Epithelial cell of esophagus (primary cell): ENCODE measurements around the gene PCBP3.

Experiments
- DNase-seq: peaks from one replicate; pipeline ENCODE4 v3.0.0; 2010; ENCODE audit warnings: low read depth
- H3K4me3 ChIP-seq: 2 replicates; pipeline ENCODE4 v1.5.1; 2011; ENCODE audit warnings: mild to moderate bottlenecking, low read length, control low read depth
- TF ChIP-seq, protein P1 (sequence below): IDR thresholded peaks from 2 replicates; pipeline ENCODE4 v1.5.1; 2011; ENCODE audit warnings: low read depth, mild to moderate bottlenecking, low read length, control low read depth, inconsistent platforms; ENCODE audit not compliant: insufficient read depth; ENCODE audit errors: missing control alignments

PCBP3 gene

DNA sequence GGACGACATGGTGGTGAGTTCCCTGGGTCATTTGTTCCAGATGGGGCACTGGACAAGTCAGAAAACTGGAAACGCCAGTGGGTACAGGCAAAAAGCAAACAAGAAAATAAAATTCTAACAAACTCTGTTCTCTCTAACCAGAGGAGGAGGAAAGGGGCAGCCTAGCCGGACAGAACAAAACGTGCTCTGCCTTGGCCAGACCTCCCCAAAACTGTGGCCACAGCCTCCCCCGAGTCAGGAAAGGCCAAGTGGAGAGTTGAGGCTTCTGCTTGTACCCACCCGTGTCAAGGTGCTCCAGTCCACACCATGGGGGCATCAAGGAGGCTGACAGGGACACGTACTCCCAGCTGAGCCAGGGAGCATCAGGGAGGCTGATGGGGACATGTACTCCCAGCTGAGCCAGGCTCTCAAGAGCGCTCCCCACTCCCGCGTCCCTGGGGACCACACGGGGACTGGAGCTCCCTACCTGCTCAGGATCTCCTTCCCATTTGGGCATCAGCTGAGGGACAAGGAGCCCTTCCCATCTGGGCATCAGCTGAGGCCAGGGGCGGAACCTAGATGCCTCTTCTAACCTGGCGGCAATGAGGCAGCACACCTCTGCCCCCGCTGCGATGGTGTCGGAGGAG is 183.3 kb downstream of the PCBP3 start:
- DNase-seq, result no peak
- no peak overlapping the region for H3K4me3 ChIP-seq
- TF ChIP-seq, protein P1, sequence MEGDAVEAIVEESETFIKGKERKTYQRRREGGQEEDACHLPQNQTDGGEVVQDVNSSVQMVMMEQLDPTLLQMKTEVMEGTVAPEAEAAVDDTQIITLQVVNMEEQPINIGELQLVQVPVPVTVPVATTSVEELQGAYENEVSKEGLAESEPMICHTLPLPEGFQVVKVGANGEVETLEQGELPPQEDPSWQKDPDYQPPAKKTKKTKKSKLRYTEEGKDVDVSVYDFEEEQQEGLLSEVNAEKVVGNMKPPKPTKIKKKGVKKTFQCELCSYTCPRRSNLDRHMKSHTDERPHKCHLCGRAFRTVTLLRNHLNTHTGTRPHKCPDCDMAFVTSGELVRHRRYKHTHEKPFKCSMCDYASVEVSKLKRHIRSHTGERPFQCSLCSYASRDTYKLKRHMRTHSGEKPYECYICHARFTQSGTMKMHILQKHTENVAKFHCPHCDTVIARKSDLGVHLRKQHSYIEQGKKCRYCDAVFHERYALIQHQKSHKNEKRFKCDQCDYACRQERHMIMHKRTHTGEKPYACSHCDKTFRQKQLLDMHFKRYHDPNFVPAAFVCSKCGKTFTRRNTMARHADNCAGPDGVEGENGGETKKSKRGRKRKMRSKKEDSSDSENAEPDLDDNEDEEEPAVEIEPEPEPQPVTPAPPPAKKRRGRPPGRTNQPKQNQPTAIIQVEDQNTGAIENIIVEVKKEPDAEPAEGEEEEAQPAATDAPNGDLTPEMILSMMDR, result no peak

GRCh38 chr21:45827302-45827692 is 183.8 kb downstream of the PCBP3 start:
- no peak for DNase-seq
- TF ChIP-seq, protein P1, result no peak
- no peak overlapping the region for H3K4me3 ChIP-seq

DNA sequence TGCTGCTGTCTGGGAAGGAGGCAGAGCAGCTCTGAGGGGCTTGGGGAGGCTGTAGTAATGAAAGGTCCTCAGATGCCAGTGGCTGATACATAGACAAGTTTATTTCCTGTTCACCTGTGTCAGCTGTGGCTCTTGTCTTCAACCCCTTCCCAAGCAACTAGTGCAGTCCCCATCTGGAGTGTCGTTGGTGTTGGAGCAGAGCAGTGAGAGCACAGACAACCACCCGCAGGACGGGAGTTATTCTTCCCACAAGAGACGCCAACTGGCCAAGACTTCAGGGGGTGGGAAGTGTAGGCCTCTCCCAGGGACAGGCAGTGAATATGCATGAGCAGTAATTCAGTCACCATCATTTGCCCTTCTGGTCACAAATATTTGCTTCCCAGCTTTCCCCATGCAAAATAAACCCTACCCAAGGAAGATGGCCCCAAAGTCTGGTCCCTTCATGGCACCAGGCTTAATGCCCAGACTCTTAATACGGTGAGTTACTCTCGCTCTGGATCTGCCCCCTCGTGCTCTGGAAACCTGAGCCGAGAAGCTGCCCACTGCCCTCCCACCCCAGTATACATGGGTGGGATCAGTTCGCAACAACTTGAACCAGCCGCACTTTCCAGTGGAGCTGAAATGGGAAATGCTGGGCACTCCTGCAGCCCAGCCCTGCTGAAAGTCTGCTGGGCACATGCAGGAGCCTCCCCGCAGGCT is 184.5 kb downstream of the PCBP3 start:
- no peak overlapping the region for H3K4me3 ChIP-seq
- TF ChIP-seq, protein P1, result no peak
- no peak for DNase-seq

DNA sequence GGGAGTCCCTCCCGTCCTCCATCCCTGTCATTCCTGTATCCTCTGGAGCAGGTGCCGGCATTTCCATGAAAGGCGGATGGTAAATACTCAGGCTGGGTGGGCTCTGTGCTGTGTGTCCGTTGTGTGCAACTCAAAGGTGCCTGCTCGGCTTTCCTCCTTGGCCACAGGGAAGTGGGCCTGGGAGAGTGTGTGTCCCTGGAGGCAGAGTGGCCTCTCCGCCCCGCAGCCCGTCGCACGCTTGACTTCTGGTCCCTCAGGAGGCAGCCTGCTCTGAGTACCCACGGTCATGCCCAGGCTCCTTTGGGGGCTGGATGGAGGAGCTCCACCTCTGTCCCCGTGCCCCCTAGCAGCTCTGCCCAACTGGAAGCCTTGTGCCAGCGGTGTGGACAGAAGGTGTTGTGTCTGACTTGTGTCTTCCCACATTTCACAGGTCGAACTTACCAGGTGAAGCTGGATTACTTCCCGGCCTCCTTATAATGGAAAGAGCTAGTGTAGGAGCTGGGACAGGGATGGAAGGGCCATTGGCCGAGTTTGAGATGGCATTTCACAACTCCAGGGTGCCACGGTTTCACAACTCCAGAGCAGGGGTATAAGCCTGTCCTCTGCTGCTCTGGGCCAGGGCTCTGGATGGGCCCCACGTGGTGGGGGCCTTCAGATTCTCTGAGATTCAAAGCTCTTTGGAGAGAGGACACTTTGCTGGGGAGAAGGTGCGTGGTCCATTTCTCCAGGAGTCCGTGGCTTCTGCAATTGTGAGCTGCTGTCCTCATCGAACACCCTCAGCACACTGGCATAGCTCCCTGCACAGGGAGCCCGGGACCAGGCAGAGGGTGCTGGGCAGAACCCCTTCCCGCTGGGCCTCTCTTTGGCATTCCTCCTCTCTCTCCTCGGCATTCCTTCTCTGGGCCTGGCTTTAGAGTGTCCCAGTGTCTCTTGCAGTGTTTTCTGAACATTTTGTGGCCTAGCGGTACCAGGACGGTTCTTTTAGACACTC is 185.3 kb downstream of the PCBP3 start:
- TF ChIP-seq, protein P1, result no peak
- DNase-seq, result no peak
- no peak overlapping the region for H3K4me3 ChIP-seq

- H3K4me3 ChIP-seq, result no peak overlapping the region
- DNase-seq, result no peak
- TF ChIP-seq, protein P1, result no peak
These were observed 186.1 kb downstream of the PCBP3 start for GRCh38 chr21:45829668-45830067.

- TF ChIP-seq, protein P1, result no peak
- DNase-seq, result no peak
- H3K4me3 ChIP-seq, result no peak overlapping the region
These were observed 186.7 kb downstream of the PCBP3 start for GRCh38 chr21:45830221-45830640.
